ENCODE data around the gene ADAMTS9.
A peak's percentile ranks its signal among the peaks of the same experiment; 100 is the strongest.

Gene ADAMTS9

GRCh38 chr3:64686446-64686908 lies 1.3 kb downstream of the ADAMTS9 start:
- peak overlapping the region; percentile 78 for H3K4me3 ChIP-seq (ENCODE audit: low read depth, low read length)

DNA sequence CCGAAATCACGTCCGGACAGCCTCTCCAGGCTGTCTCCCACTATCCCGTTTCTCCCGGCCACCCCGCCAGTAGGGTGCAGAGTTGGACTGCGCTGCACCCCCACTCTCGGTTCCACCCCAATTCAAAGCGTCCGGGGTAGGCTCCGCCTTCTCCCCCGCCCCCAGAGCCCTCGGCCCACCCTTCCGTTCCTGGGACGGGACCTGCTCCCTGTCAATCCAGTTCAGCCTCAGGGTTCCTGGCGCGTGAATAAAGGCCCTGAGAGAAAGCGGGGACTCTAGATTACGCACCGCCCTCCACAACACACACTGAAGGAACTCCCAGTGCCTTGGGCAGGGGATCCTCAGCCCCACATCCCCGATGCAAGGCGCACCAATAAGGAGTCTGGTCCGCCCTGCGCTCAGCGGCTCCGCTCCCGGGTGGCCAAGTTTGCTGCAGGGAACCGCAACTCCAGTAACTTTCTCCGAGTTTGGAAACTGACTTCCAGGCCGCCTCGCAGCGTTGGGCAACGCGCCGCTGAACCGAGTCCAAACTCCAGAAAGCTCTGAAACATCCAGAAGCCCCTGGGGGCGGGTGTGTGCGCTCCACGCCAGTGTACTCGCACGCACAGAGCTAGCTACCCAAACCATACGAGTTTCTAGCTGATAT lies 1.9 kb downstream of the ADAMTS9 start:
- H3K4me3 ChIP-seq (ENCODE audit: low read depth, low read length) = peak overlapping the region; percentile 78
- DNase-seq (ENCODE audit: low read depth) = peak; percentile 86

More at GRCh38 chr3:64686446-64686908, 1.3 kb downstream of the ADAMTS9 start:
- DNase-seq (ENCODE audit: low read depth) = no peak

DNA sequence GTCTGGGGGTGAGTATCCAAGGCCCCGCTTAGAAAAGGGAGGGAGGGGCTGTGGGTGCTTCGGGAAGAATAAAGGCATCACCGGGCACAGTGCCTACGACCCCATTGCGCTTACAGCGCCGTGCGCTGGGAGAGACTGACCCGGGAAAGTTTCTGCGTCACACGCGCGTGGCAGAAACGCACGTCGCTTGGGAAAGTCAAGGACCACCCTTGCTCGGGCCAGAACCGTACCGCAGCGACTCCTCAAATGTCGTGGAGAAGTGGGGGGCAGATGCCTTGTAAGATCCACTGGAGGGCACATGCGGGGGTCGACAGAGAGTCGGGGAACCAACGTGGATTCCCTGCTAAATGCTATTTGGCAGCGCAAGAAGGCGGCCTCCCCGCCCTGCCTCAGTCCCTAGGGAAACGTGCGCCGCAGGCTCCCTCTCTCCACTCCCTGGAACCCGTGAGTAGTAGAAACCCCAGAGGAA lies 2.4 kb downstream of the ADAMTS9 start:
- H3K4me3 ChIP-seq (ENCODE audit: low read depth, low read length) = peak overlapping the region; percentile 78
- peak; percentile 74 for DNase-seq (ENCODE audit: low read depth)

- peak; percentile 34 for DNase-seq (ENCODE audit: low read depth)
- H3K4me3 ChIP-seq (ENCODE audit: low read depth, low read length) = peak overlapping the region; percentile 78
Observed at GRCh38 chr3:64684715-64685261, 3.0 kb downstream of the ADAMTS9 start.

- DNase-seq (ENCODE audit: low read depth) = no peak
- H3K4me3 ChIP-seq (ENCODE audit: low read depth, low read length) = no peak overlapping the region
Observed at GRCh38 chr3:64681827-64682226, 6.0 kb downstream of the ADAMTS9 start.

- no peak for DNase-seq (ENCODE audit: low read depth)
- H3K4me3 ChIP-seq (ENCODE audit: low read depth, low read length) = no peak overlapping the region
Observed at GRCh38 chr3:64681015-64681414, 6.8 kb downstream of the ADAMTS9 start.

DNA sequence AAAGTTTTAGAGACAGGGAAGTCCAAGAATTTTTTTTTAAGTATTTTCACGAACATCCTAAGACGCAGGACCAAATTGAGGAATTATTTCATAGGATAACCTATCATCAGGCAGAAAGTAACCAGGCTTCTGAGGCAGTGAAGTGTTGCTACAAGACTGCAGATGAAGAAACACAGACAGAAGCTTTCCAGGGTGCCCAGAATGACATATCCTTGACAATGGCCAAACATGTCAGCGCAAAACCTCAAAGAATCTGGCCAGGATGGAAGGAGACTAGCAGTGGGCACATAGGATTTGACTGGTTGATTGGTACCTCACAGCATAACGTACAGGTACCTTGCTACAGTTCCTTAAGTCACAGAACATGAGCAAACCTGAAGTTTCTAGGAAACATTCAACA lies 7.5 kb downstream of the ADAMTS9 start:
- no peak overlapping the region for H3K4me3 ChIP-seq (ENCODE audit: low read depth, low read length)
- DNase-seq (ENCODE audit: low read depth) = no peak

DNA sequence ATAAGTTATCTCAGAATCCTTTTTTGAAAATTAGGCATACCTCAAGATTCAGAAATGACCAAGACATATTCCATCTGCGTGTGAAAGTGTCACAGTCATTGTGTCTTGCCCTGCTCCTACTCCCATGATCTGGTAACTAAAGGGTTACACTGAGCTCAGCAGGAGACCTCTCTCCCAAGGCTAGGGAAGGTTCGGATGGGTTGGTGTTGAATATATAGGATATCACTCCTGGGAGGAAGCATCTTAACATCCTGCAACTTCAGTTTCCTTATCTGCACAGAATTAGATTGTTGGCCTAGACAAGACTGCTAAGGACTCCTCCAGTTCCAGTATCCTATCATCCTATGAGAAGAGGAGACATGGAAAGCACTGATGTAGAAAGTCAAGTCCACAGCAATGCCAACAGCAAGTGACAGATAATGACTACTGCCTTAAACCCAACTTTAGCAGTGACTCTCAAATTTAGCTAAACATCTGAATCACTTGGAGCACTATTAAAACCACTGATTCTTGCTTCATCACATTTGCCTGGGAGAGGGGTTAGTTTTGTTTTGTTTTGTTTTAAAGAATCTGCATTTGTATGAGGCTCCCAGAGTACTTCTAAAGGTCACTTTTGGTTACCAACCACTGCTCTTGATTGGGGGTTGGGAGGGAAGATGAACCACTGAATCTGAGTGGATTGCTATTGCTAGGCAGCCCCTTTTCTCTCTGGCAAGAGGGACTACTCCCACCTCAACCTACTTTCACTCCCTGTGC lies 9.7 kb downstream of the ADAMTS9 start:
- no peak for DNase-seq (ENCODE audit: low read depth)
- H3K4me3 ChIP-seq (ENCODE audit: low read depth, low read length) = no peak overlapping the region

DNA sequence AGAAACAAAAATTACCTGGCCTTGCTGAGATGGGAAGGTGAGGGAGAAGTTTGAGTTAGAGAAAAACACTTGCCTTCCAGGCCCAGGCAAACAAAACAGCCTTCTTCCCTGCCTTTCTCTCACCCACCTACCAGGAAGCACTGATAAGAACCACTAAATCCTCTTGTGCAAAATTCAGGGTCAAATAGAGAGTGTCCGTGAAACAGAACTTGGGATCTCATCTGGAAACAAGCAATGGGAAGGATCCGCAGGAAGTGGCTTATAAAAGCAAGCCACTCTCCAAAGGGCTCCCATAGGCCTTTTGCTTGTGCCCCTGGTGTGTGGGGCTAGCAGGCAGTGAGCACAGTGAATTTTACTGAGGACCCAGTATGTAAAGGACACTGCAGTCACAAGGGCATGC lies 11.0 kb downstream of the ADAMTS9 start:
- DNase-seq (ENCODE audit: low read depth) = no peak
- H3K4me3 ChIP-seq (ENCODE audit: low read depth, low read length) = no peak overlapping the region

- DNase-seq (ENCODE audit: low read depth) = no peak
Observed at GRCh38 chr3:64675687-64676247, 12.0 kb downstream of the ADAMTS9 start.

DNA sequence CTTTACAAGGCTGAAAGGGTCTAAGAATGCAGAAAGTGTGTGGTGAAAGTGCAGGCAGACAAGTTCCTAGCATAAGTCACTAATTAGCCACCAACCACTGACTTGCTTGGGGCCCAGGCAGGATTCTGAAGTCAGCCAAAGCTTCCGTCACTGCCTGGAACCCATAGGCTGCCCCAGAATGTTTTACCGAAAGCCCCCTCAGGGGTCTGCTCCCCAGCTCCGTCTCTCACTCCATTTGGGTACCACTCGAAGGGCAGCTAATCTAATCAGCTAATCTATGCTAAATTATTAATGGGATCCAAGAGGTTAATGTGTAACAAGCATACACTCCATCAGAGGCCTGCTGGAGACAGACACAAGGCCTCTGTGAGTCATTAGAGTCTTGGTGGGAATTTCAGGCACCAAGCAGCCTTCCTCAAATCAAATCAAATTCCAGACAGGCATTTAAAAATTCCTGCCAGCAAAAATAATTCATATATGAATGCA lies 13.2 kb downstream of the ADAMTS9 start:
- H3K4me3 ChIP-seq (ENCODE audit: low read depth, low read length) = no peak overlapping the region
- DNase-seq (ENCODE audit: low read depth) = no peak

More at GRCh38 chr3:64675687-64676247, 12.0 kb downstream of the ADAMTS9 start:
- H3K4me3 ChIP-seq (ENCODE audit: low read depth, low read length) = no peak overlapping the region

GRCh38 chr3:64673159-64673715 lies 14.6 kb downstream of the ADAMTS9 start:
- H3K4me3 ChIP-seq (ENCODE audit: low read depth, low read length) = no peak overlapping the region

DNA sequence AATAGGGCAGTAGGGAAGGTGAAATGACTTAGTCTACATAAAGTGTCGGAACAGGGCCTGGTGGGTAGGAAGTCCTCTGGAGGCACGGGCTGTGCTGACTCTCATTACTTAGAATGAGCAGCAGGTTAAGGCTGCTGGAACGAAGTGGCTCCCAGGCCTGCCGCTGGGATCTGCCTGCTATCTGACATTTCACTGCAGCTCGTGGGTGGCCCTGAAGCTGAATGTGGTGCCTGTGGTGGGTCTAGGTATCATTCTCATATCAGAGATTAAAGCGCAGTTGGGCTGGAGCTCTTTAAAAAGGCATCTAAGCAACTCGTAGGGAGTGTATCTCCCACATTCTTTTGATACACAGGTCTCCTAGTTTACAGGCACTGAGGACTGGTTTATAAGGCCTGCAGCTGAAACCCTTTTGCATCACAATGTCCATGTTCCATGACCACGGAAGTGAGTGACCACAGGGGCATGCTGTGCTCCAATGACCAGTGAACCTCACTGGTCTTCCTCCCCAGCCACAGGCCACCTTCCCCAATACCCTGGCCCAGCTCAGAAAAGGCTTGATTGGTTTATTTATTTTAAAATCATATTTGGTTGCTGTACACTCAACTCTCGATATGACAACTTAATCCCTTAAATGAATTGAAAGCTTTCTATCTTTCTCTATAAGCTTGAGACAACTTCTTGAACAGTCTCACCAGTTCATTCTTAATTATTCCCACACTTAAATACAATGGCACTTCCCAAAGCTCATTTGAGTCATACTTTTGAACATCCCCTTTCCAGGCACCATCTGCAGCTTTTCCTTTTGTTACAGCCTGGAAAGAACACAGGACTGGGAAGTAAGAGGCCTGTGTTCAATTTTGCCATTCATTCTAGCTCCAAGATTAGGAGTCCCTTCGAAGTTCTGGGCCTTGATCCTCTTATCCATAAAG lies 19.0 kb downstream of the ADAMTS9 start:
- no peak for DNase-seq (ENCODE audit: low read depth)
- H3K4me3 ChIP-seq (ENCODE audit: low read depth, low read length) = no peak overlapping the region

More at GRCh38 chr3:64673159-64673715, 14.6 kb downstream of the ADAMTS9 start:
- no peak for DNase-seq (ENCODE audit: low read depth)

DNA sequence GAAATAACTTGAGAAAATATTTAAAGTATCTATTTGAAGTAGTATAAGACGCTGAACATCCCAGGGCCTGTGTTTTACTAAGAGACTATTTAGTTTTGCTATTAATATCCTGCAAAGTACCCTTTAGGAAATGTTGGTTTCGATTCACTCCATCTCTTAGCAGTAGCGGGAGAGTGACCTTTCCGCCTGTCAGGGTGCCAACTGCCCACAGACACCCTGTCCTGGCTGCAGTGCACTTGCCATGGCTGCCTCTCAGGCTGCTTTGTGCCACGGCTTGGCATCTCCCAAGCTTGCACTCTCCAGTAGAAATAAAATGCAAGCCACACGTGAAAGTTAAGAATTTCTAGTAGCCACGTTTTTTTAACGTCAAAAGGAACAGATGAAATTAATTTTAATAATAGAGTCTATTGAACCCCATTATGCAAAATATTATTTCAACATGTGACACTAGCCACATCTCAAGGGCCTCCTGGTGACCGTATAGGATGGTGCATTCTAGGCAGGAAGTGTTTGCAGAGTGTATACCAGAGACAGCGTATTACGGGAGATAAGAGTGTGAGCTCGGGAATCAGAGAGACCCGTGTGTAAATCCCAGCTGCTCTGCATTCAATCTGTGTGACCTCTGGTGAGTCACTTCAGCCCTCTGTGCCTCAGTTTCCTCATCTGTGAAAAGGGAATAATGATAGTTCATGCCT lies 19.8 kb downstream of the ADAMTS9 start:
- H3K4me3 ChIP-seq (ENCODE audit: low read depth, low read length) = no peak overlapping the region
- DNase-seq (ENCODE audit: low read depth) = no peak

- DNase-seq (ENCODE audit: low read depth) = no peak
Observed at GRCh38 chr3:64667138-64667537, 20.7 kb downstream of the ADAMTS9 start.

GRCh38 chr3:64666171-64666588 lies 21.6 kb downstream of the ADAMTS9 start:
- no peak for DNase-seq (ENCODE audit: low read depth)

More at GRCh38 chr3:64667138-64667537, 20.7 kb downstream of the ADAMTS9 start:
- no peak overlapping the region for H3K4me3 ChIP-seq (ENCODE audit: low read depth, low read length)

GRCh38 chr3:64664397-64664796 lies 23.4 kb downstream of the ADAMTS9 start:
- H3K4me3 ChIP-seq (ENCODE audit: low read depth, low read length) = no peak overlapping the region
- no peak for DNase-seq (ENCODE audit: low read depth)

More at GRCh38 chr3:64666171-64666588, 21.6 kb downstream of the ADAMTS9 start:
- no peak overlapping the region for H3K4me3 ChIP-seq (ENCODE audit: low read depth, low read length)

DNA sequence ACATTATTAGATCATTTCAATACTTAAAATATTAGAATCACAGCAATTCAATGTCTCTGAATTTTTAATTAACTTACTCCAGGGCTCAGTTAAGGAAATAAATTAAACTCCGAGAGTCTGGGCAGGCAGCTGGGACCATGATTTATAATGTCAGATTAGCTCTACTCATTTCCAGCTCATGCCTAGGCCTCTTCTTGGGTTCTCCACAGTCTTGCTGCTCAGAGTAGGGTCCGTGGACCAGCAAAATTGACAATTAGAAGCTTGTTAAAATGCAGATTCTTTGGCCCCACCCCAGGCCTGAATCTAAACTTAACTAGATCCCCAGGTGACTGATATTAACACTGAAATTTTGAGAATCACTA lies 28.2 kb downstream of the ADAMTS9 start:
- DNase-seq (ENCODE audit: low read depth) = no peak

More for the DNA sequence above, 28.2 kb downstream of the ADAMTS9 start:
- H3K4me3 ChIP-seq (ENCODE audit: low read depth, low read length) = no peak overlapping the region
